22Rv1 (cell line): ENCODE data around the gene MYOZ2.
"Not testable (repeated sequence)": the region's sequence is repeated elsewhere in the genome, so short reads cannot be mapped to it uniquely, and the experiment has no call there.

ENCODE experiments used
- H3K27ac ChIP-seq: fragments of 450-650 bp; 2 replicates; pipeline ENCODE4 v1.5.1; 2017
- ZFX ChIP-seq: fragments of 450-650 bp; IDR thresholded peaks from 2 replicates; pipeline ENCODE4 v1.6.1; 2017; ENCODE audit warnings: antibody characterized with exemption, borderline replicate concordance
- TF ChIP-seq, protein P1 (sequence below): fragments of 450-650 bp; IDR thresholded peaks from 2 replicates; pipeline ENCODE4 v1.5.1; 2017; ENCODE audit warnings: mild to moderate bottlenecking

Gene MYOZ2

DNA sequence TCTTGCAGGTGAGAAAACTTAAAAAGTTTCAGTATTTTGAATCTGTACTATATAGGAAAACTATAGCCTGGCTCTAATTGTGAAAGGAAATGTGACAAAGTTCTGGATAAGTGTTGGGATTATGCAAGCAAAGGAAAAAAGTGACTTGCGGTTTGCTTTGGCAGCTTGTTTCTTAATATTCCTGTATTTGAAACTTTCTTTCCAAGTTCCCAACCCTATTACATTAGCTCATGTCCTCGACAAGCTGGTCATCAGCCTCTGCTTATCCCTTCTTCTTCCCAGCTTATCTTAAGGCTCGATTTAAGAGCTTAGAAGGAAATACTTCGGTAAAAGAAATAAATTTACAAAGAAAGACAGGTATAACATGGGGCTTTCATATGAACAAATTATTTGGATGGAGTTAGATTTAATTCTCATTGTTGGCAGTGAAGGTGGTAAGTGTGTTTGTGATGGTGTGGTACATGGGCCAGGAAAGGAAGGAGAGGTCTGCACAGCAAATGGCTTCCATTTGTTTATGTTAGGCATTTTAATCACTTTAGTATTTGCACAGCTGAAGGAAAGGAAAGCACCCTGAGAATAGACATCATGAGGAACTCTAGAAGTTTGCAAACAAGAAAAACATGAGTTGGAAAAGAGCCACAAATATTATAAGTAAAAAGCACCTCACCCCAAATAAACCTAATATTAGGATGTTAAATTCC is 5.1 kb upstream of the MYOZ2 start:
- no peak overlapping the region for H3K27ac ChIP-seq
- TF ChIP-seq, protein P1, sequence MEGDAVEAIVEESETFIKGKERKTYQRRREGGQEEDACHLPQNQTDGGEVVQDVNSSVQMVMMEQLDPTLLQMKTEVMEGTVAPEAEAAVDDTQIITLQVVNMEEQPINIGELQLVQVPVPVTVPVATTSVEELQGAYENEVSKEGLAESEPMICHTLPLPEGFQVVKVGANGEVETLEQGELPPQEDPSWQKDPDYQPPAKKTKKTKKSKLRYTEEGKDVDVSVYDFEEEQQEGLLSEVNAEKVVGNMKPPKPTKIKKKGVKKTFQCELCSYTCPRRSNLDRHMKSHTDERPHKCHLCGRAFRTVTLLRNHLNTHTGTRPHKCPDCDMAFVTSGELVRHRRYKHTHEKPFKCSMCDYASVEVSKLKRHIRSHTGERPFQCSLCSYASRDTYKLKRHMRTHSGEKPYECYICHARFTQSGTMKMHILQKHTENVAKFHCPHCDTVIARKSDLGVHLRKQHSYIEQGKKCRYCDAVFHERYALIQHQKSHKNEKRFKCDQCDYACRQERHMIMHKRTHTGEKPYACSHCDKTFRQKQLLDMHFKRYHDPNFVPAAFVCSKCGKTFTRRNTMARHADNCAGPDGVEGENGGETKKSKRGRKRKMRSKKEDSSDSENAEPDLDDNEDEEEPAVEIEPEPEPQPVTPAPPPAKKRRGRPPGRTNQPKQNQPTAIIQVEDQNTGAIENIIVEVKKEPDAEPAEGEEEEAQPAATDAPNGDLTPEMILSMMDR, result no peak
- TF ChIP-seq ZFX, result no peak

DNA sequence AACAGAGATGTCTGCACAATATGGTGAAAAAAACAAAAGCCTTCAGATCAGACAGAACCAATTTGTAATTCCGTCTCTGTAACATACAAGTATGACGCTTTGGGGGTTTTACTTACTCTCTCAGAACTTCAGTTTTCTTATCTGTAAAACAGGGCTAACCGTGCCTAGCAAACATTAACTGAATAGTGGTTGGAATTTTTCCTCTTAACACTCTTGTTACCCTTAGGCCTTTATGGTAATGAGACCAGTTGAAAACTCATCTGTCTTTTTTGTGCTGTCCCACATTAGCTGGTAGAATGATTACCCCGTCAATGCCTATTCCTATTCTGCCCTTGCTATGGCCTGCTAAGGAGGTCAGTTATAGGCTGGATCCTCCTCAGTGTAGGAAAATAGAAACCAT is 4.5 kb upstream of the MYOZ2 start:
- no peak overlapping the region for H3K27ac ChIP-seq
- no peak for TF ChIP-seq ZFX
- TF ChIP-seq, protein P1, result no peak

DNA sequence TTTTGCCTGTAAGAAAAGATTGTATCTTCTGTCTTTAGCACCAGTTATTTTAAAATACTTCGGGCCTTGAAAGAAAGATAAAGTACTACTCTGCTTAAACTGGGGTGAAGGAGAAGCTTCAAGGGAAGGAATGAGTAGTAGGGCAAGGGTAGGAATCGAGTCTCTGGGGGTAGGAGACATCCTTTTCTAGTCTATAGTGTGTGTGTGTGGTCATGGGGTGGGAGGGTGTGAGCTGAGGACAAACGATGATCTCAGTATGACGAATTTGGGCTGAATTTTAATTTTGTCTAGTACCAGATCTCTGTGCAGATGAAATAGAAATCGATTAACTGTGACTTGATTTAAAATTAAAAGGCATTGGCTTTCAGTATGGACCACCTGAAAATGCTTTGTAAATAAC is 3.3 kb upstream of the MYOZ2 start:
- TF ChIP-seq, protein P1, result no peak
- TF ChIP-seq ZFX, result no peak

DNA sequence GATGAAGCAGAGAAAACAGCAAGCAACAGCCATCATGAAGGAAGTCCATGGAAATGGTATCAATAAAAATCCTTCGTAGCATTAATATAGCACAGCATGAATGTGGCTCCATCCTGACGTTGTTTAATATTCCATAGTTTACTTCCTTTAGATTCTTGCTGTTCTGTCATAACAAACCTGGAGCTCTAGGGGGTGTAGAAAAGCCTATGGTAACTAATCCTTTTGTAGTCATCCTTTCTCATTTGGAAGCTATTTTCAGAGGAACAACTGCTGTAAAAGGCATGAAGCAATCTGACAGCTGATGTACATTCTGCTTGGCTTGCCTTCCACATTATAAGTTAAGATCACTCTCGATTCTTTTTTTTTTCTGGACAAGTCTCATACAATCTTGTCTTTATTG is 914 bp downstream of the MYOZ2 start:
- no peak overlapping the region for H3K27ac ChIP-seq
- TF ChIP-seq ZFX, result no peak
- TF ChIP-seq, protein P1, result no peak

More for the DNA sequence above, 3.3 kb upstream of the MYOZ2 start:
- H3K27ac ChIP-seq, result no peak overlapping the region

DNA sequence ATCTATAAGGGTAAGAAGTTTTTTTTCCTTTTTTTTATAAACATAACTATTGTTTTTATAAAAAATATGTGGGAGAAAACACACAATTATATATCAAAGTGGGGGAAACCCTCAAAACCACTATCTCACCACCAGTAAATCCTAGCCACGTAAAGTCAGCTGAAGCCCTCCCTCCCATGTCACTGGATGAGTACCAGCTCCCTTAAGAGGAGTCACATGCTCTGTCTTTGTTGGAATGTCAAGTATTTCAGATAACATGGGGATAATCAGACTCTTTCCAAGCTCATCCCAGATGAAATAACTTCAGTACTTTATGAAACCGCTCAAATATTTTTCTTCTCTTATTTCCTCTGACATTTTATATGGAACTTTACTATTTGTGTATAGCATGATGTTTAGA is 2.4 kb downstream of the MYOZ2 start:
- H3K27ac ChIP-seq, result no peak overlapping the region
- TF ChIP-seq, protein P1, result no peak
- no peak for TF ChIP-seq ZFX

DNA sequence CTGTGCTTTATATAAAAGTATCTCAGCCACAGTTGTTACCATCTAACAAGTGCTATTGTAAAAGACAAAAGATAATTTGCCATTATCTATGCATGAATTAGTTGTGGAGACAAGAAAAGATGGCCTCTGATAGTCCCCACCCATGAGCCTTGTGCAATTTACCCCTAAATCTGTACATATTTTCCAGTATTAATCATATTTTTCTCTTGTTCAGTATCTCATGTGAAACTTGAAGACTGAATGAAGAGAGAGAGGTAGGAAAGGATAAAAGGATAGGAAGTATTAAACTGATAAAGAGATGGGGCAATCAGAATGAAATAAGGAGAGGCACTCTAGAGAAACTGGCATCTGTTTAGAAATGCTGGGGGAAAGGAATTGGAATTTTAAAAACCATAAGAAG is 3.7 kb downstream of the MYOZ2 start:
- TF ChIP-seq, protein P1, result no peak
- no peak for TF ChIP-seq ZFX
- H3K27ac ChIP-seq, result no peak overlapping the region

DNA sequence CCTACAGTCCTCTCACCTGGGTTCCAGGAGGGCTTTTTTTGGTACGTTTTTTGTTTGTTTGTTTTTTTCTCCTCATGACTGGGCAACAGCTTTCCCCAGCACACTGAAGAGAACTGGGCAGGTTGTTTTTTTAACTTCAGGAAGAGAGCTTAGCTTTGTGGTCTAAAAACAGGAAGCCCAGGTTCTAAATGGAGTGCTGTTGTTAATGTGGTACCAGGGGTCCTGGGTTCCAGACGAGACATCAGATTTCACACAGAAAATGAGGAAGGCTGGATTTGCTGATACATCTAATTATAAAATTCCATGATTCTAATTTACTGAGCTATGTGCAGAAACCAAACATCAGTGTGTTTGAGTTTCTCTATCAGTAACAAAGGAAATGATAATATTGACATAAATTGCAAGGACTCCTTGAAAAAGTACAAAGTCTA is 4.2 kb downstream of the MYOZ2 start:
- no peak overlapping the region for H3K27ac ChIP-seq
- TF ChIP-seq, protein P1, result no peak
- TF ChIP-seq ZFX, result no peak

DNA sequence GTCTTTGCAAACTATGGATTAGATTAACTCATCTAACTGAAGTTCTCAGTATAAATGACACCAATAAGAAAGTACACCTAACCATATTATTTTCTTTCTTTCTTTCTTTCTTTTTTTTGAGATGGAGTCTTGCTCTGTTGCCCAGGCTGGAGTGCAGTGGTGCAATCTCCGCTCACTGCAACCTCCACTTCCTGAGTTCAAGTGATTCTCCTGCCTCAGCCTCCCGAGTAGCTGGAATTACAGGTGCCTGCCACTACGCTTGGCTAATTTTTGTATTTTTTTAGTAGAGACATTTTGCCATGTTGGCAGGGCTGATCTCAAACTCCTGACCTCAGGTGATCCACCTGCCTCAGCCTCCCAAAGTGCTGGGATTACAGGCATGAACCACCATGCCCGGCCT is 5.7 kb downstream of the MYOZ2 start:
- H3K27ac ChIP-seq, result not testable (repeated sequence)
